ENCODE data around the gene LGR6.

DNA sequence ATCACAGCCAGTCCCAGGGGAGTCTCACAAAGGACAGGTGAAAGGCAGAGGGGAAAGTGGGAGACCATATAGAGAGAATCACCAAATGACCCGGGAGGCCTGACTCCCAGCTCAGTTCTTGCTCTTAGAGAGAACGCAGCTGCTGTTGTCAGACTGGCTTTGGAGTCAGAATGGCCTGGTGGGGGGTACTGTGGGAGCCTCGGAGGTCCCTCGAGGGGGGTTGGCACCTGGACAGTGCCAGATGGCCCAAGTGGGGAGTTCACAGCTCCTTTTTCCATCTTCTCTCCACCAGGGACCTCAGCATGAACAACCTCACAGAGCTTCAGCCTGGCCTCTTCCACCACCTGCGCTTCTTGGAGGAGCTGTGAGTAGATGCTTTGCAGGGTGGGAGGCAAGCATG is 31.5 kb downstream of the LGR6 start:
- TF ChIP-seq, protein P1, sequence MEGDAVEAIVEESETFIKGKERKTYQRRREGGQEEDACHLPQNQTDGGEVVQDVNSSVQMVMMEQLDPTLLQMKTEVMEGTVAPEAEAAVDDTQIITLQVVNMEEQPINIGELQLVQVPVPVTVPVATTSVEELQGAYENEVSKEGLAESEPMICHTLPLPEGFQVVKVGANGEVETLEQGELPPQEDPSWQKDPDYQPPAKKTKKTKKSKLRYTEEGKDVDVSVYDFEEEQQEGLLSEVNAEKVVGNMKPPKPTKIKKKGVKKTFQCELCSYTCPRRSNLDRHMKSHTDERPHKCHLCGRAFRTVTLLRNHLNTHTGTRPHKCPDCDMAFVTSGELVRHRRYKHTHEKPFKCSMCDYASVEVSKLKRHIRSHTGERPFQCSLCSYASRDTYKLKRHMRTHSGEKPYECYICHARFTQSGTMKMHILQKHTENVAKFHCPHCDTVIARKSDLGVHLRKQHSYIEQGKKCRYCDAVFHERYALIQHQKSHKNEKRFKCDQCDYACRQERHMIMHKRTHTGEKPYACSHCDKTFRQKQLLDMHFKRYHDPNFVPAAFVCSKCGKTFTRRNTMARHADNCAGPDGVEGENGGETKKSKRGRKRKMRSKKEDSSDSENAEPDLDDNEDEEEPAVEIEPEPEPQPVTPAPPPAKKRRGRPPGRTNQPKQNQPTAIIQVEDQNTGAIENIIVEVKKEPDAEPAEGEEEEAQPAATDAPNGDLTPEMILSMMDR (IDR thresholded peaks at IDR 0.05) = no peak
- no peak for TF ChIP-seq POLR2A (IDR thresholded peaks at IDR 0.05)
